BE2C (cell line): ENCODE results near the gene ABTB2.

ENCODE experiments used
- DNase-seq: peaks from one replicate; pipeline ENCODE4 v3.0.0-alpha.2; 2020
- H3K27me3 ChIP-seq: fragments of 250-450 bp; sonication (Bioruptor Pico); 2 replicates; pipeline ENCODE4 v1.5.1; 2020; ENCODE audit warnings: mild to moderate bottlenecking
- H3K36me3 ChIP-seq: fragments of 250-450 bp; sonication (Bioruptor Pico); 2 replicates; pipeline ENCODE4 v1.5.1; 2020; ENCODE audit warnings: mild to moderate bottlenecking
- H3K4me1 ChIP-seq: fragments of 250-450 bp; sonication (Bioruptor Pico); 2 replicates; pipeline ENCODE4 v1.5.1; 2020
- H3K4me3 ChIP-seq: 2 replicates; pipeline ENCODE4 v1.5.1; 2011; ENCODE audit warnings: low read depth, low read length
- H3K9me3 ChIP-seq: fragments of 250-450 bp; sonication (Bioruptor Pico); 2 replicates; pipeline ENCODE4 v1.5.1; 2020
- TF ChIP-seq, protein P1 (sequence below): IDR thresholded peaks from 2 replicates; pipeline ENCODE4 v1.5.1; 2012; ENCODE audit warnings: mild to moderate bottlenecking, low read depth, low read length

Gene ABTB2

DNA sequence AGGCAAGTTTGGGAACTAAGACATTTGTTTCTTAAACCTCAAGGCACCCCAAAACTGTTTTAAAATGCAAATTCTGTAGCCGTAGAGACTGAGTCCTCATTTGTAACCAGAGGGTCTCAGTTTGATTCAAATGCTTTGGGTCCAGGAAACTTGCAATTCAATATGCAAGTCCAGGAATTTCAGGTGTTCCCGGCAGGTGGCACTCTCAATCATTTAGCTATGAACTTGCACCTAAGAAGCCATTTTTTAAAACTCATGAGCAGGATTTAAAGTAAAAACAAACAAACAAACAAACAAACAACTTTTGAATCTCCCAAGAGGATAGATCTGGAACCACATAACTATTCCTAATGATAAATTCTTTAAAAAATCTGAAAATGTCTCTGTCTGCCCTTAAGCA lies 8.7 kb upstream of the ABTB2 start:
- Histone ChIP-seq H3K36me3 (no peaks in the 10 kb centered on the region), H3K27me3 (no peaks in the 10 kb centered on the region), H3K4me3 (no peak overlapping the region), H3K4me1 (no peaks in the 10 kb centered on the region), H3K9me3 (no peaks in the 10 kb centered on the region)
- peak; percentile 20 for DNase-seq
- TF ChIP-seq, protein P1, sequence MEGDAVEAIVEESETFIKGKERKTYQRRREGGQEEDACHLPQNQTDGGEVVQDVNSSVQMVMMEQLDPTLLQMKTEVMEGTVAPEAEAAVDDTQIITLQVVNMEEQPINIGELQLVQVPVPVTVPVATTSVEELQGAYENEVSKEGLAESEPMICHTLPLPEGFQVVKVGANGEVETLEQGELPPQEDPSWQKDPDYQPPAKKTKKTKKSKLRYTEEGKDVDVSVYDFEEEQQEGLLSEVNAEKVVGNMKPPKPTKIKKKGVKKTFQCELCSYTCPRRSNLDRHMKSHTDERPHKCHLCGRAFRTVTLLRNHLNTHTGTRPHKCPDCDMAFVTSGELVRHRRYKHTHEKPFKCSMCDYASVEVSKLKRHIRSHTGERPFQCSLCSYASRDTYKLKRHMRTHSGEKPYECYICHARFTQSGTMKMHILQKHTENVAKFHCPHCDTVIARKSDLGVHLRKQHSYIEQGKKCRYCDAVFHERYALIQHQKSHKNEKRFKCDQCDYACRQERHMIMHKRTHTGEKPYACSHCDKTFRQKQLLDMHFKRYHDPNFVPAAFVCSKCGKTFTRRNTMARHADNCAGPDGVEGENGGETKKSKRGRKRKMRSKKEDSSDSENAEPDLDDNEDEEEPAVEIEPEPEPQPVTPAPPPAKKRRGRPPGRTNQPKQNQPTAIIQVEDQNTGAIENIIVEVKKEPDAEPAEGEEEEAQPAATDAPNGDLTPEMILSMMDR = peak; percentile 35

GRCh38 chr11:34364102-34364501 lies 6.3 kb upstream of the ABTB2 start:
- no peak for DNase-seq
- Histone ChIP-seq H3K4me1 (no peaks in the 10 kb centered on the region), H3K4me3 (no peak overlapping the region), H3K9me3 (no peaks in the 10 kb centered on the region), H3K27me3 (no peaks in the 10 kb centered on the region), H3K36me3 (no peaks in the 10 kb centered on the region)
- TF ChIP-seq, protein P1 = no peak

- TF ChIP-seq, protein P1 = no peak
- Histone ChIP-seq H3K27me3 (no peaks in the 10 kb centered on the region), H3K9me3 (no peaks in the 10 kb centered on the region), H3K36me3 (no peaks in the 10 kb centered on the region), H3K4me3 (no peak overlapping the region), H3K4me1 (no peaks in the 10 kb centered on the region)
- no peak for DNase-seq
Observed at GRCh38 chr11:34363363-34364084, 5.7 kb upstream of the ABTB2 start.

DNA sequence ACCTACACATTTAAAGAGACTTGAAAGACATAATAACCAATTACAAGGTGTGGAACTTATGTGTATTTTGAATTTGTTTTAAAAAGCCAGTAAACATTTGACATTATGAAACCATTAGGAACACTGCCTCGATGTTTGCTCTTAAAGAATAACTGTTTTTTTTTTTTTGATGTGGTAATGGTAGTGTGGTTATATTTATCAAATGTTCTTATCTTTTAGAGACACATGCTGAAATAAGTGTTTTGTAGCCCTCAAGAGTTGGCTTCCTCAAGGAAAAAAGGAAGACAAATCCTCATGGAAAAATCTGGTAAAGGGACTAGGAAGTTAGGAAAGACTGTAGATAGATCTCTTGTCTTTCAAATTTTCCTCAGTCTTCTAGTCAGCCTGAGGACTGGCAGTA lies 2.2 kb upstream of the ABTB2 start:
- no peak for DNase-seq
- no peaks in the 10 kb centered on the region for H3K9me3 ChIP-seq
- H3K36me3 ChIP-seq = no peaks in the 10 kb centered on the region
- H3K4me3 ChIP-seq = no peak overlapping the region
- peaks cover 8% of the 10 kb centered on the region; the same call in 1 of the 2 replicates for H3K27me3 ChIP-seq
- H3K4me1 ChIP-seq = no peaks in the 10 kb centered on the region
- TF ChIP-seq, protein P1 = no peak

- DNase-seq = no peak
- Histone ChIP-seq H3K27me3 (peaks cover 8% of the 10 kb centered on the region; the same call in 1 of the 2 replicates), H3K36me3 (no peaks in the 10 kb centered on the region), H3K4me3 (peak overlapping the region; percentile 53), H3K9me3 (no peaks in the 10 kb centered on the region), H3K4me1 (no peaks in the 10 kb centered on the region)
- TF ChIP-seq, protein P1 = no peak
Observed at GRCh38 chr11:34359548-34359891, 1.7 kb upstream of the ABTB2 start.

DNA sequence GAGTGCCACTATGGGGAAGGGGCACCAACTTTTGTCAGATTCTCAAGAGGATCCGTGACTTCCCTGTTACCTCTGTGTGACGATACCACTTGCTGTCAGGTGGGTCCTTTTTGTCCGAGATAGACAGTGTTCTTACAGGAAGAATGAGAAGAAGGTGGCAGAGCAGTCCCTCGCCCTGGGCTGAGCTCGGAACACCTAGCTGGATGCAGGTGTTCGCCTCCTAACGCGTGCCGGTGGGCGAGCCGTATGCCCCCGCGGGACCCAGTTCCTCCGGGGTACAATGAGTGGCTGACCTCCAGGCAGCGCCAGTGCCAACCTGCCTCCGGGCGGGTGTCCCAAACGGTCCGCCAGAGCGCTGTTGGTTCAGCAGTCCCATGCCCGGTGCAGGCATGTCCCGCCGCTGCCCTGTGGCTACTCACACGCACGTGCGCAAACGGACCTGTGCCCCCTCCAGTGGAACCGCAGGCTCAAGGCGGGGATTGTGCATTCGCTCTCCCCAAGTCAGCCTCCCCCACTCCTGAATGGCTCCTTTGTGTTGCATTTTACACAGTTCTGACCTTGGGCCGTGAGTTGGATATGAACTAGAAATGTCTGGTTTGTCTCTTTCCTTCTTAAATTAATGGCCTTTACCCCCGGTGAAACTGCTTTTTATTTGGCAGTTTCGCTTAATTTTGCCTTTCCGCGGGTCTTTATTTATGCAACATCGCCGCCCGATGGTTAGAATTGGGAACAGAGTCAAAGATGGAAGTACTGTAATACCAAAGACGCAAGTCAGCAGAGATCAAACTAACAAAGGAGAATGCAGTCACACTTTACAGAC lies 1.1 kb upstream of the ABTB2 start:
- Histone ChIP-seq H3K9me3 (no peaks in the 10 kb centered on the region), H3K36me3 (no peaks in the 10 kb centered on the region), H3K4me3 (peak overlapping the region; percentile 53), H3K4me1 (no peaks in the 10 kb centered on the region), H3K27me3 (peaks cover 8% of the 10 kb centered on the region; the same call in 1 of the 2 replicates)
- DNase-seq = peak; percentile 48
- TF ChIP-seq, protein P1 = peak; percentile 76
